GM21360 (cell line): Measurements from ENCODE around the gene NAV2.
"Not testable (repeated sequence)": the region's sequence is repeated elsewhere in the genome, so short reads cannot be mapped to it uniquely, and the experiment has no call there.

Source experiments
- ATAC-seq: cut with Tn5 transposase; IDR thresholded peaks from one replicate; pipeline ENCODE4 v1.9.1; 2021; ENCODE audit warnings: mild to moderate bottlenecking, moderate library complexity; ENCODE audit not compliant: unreplicated experiment

NAV2 gene

GRCh38 chr11:19985111-19985510, 272.5 kb downstream of the NAV2 start:
- no peak for ATAC-seq

GRCh38 chr11:19987331-19987801, 274.7 kb downstream of the NAV2 start:
- no peak for ATAC-seq

GRCh38 chr11:19988598-19988997, 276.0 kb downstream of the NAV2 start:
- ATAC-seq: no peak

GRCh38 chr11:19989191-19989590, 276.6 kb downstream of the NAV2 start:
- no peak for ATAC-seq

- ATAC-seq: no peak
Measured at GRCh38 chr11:19992162-19992561, 279.5 kb downstream of the NAV2 start.

GRCh38 chr11:19992998-19993397, 280.4 kb downstream of the NAV2 start:
- no peak for ATAC-seq

GRCh38 chr11:19994672-19995071, 282.0 kb downstream of the NAV2 start:
- no peak for ATAC-seq

- ATAC-seq: no peak
Measured at GRCh38 chr11:19995145-19995544, 282.5 kb downstream of the NAV2 start.

- no peak for ATAC-seq
Measured at GRCh38 chr11:19996571-19996970, 283.9 kb downstream of the NAV2 start.

- no peak for ATAC-seq
Measured at GRCh38 chr11:20000022-20000350, 287.3 kb downstream of the NAV2 start.

- ATAC-seq: no peak
Measured at GRCh38 chr11:20000351-20001134, 287.9 kb downstream of the NAV2 start.

GRCh38 chr11:20002312-20003216, 289.9 kb downstream of the NAV2 start:
- ATAC-seq: no peak

GRCh38 chr11:20003351-20003750, 290.7 kb downstream of the NAV2 start:
- no peak for ATAC-seq

- ATAC-seq: no peak
Measured at GRCh38 chr11:20004866-20005265, 292.2 kb downstream of the NAV2 start.

- no peak for ATAC-seq
Measured at GRCh38 chr11:20005747-20006146, 293.1 kb downstream of the NAV2 start.

GRCh38 chr11:20006618-20007017, 294.0 kb downstream of the NAV2 start:
- ATAC-seq: not testable (repeated sequence)

GRCh38 chr11:20007386-20007785, 294.7 kb downstream of the NAV2 start:
- no peak for ATAC-seq

GRCh38 chr11:20008190-20008870, 295.7 kb downstream of the NAV2 start:
- ATAC-seq: no peak

- no peak for ATAC-seq
Measured at GRCh38 chr11:20008871-20009644, 296.4 kb downstream of the NAV2 start.

- no peak for ATAC-seq
Measured at GRCh38 chr11:20010156-20010850, 297.7 kb downstream of the NAV2 start.
